ENCODE data around the gene ZFP28.

ZFP28 gene

GRCh38 chr19:56596676-56597075 is 57.9 kb downstream of the ZFP28 start:
- DNase-seq = no peak

- DNase-seq = no peak
These were observed 58.9 kb downstream of the ZFP28 start for GRCh38 chr19:56597696-56598095.

- DNase-seq = no peak
These were observed 62.6 kb downstream of the ZFP28 start for GRCh38 chr19:56601375-56601774.

- DNase-seq = no peak
These were observed 65.1 kb downstream of the ZFP28 start for GRCh38 chr19:56603829-56604228.

Measured in CD4-positive, alpha-beta T cell treated with Interleukin-1 beta for 1 hour (primary cell).